Activated CD4-positive, alpha-beta T cell treated with anti-CD3 and anti-CD28 coated beads for 36 hours (primary cell): Measurements from ENCODE around the gene NDNF. TPM values are rescaled to one million over a fixed set of nuclear protein-coding genes. Genes with fewer than 3 reads are reported as not detected.

Experiments used
- ATAC-seq: fragments of 200-7000 bp; cut with Tn5 transposase; one replicate; pipeline ENCODE4 v1.10.0; 2021; ENCODE audit warnings: mild to moderate bottlenecking, moderate library complexity
- CTCF ChIA-PET: fragments of 350-600 bp; sonication (Branson Sonifier 250); formaldehyde crosslinking; loops from one replicate; lab custom pipeline; 2021; ENCODE audit warnings: antibody characterized with exemption; lab: Charles Lee
- POLR2A ChIA-PET: fragments of 350-600 bp; sonication (Branson Sonifier 250); formaldehyde crosslinking; loops from one replicate; lab custom pipeline; 2021; ENCODE audit warnings: antibody characterized with exemption, inconsistent platforms; lab: Charles Lee
- DNase-seq: peaks from one replicate; pipeline ENCODE4 v3.0.0-alpha.2; 2020
- H3K27ac Mint-ChIP-seq: one replicate; pipeline ENCODE4 v1.8.0; 2021; ENCODE audit warnings: mixed read lengths
- H3K27me3 Mint-ChIP-seq: one replicate; pipeline ENCODE4 v1.8.0; 2021; ENCODE audit warnings: mixed read lengths
- H3K36me3 Mint-ChIP-seq: one replicate; pipeline ENCODE4 v1.8.0; 2021; ENCODE audit warnings: low read depth, mixed read lengths
- H3K4me1 Mint-ChIP-seq: one replicate; pipeline ENCODE4 v1.8.0; 2021; ENCODE audit warnings: mixed read lengths
- H3K4me3 Mint-ChIP-seq: one replicate; pipeline ENCODE4 v1.8.0; 2021; ENCODE audit warnings: mild to moderate bottlenecking, moderate library complexity, mixed read lengths
- H3K9me3 Mint-ChIP-seq: one replicate; pipeline ENCODE4 v1.8.0; 2021; ENCODE audit warnings: low read depth, mixed read lengths
- intact Hi-C, 2 experiments: fragments of 100-400 bp; cut with DNase I in 1 of 2; cut with micrococcal nuclease in 1 of 2; formaldehyde crosslinking; loops; one replicate each; pipeline versions ENCODE4 v1.14.2 to v1.15.1; 2022 to 2024; cut with DNase I, micrococcal nuclease
- total RNA-seq, 2 experiments: library from RNA; stranded (reverse); gene quantifications; one replicate each; pipeline ENCODE4 v1.2.3, GENCODE V29; 2021

Gene NDNF
- total RNA-seq, 2 experiments from 2014 or later, result 0.11 to 0.16 TPM

- H3K9me3 Mint-ChIP-seq, result no peaks in the 10 kb centered on the region
- CTCF ChIA-PET, result interaction anchor here (0.7 to 1.7 kb wide), 2 partner anchors 9 to 1053 kb away, joined by 3 to 4 read pairs; no protein-coding TSS in a partner anchor
- ATAC-seq, result no peak
- POLR2A ChIA-PET, result no interaction called here
- H3K27me3 Mint-ChIP-seq, result no peaks in the 10 kb centered on the region
- no peaks in the 10 kb centered on the region for H3K36me3 Mint-ChIP-seq
- H3K4me3 Mint-ChIP-seq, result no peak overlapping the region
- peaks cover 13% of the 10 kb centered on the region for H3K4me1 Mint-ChIP-seq
- intact Hi-C loops, result no loop called here
- no peak overlapping the region for H3K27ac Mint-ChIP-seq
- DNase-seq, result no peak
Measured at GRCh38 chr4:121015421-121015820, 56.9 kb downstream of the NDNF start.

- ChIA-PET CTCF (interaction anchor here (1.7 kb wide), 1 partner anchor 10 kb away, joined by 4 read pairs; no protein-coding TSS in a partner anchor), POLR2A (no interaction called here)
- DNase-seq (no peak), ATAC-seq (no peak)
- peaks cover 22% of the 10 kb centered on the region for H3K4me1 Mint-ChIP-seq
- no peak overlapping the region for H3K4me3 Mint-ChIP-seq
- no peaks in the 10 kb centered on the region for H3K27me3 Mint-ChIP-seq
- H3K9me3 Mint-ChIP-seq, result no peaks in the 10 kb centered on the region
- intact Hi-C loops, result no loop called here
- H3K36me3 Mint-ChIP-seq, result no peaks in the 10 kb centered on the region
- no peak overlapping the region for H3K27ac Mint-ChIP-seq
Measured at GRCh38 chr4:121014544-121014943, 57.8 kb downstream of the NDNF start.

GRCh38 chr4:121011780-121012340 lies 60.5 kb downstream of the NDNF start:
- H3K4me1 Mint-ChIP-seq, result peaks cover 32% of the 10 kb centered on the region
- H3K27me3 Mint-ChIP-seq, result no peaks in the 10 kb centered on the region
- no peak for DNase-seq
- H3K4me3 Mint-ChIP-seq, result no peak overlapping the region
- no peaks in the 10 kb centered on the region for H3K36me3 Mint-ChIP-seq
- intact Hi-C loops, result no loop called here
- ChIA-PET CTCF (interaction anchor here (0.7 kb wide), 1 partner anchor 23 kb away, joined by 3 read pairs; no protein-coding TSS in a partner anchor), POLR2A (no interaction called here)
- no peak for ATAC-seq
- H3K9me3 Mint-ChIP-seq, result no peaks in the 10 kb centered on the region
- H3K27ac Mint-ChIP-seq, result no peak overlapping the region

GRCh38 chr4:121011138-121011537 lies 61.2 kb downstream of the NDNF start:
- Mint-ChIP-seq H3K4me1 (peaks cover 34% of the 10 kb centered on the region), H3K9me3 (no peaks in the 10 kb centered on the region), H3K27ac (no peak overlapping the region), H3K4me3 (no peak overlapping the region), H3K27me3 (no peaks in the 10 kb centered on the region), H3K36me3 (no peaks in the 10 kb centered on the region)
- DNase-seq (no peak), ATAC-seq (no peak)
- ChIA-PET CTCF (interaction anchor here (0.7 kb wide), 1 partner anchor 23 kb away, joined by 3 read pairs; no protein-coding TSS in a partner anchor), POLR2A (no interaction called here)
- intact Hi-C loops, result no loop called here

- POLR2A ChIA-PET, result no interaction called here
- no peak overlapping the region for H3K4me3 Mint-ChIP-seq
- DNase-seq (no peak), ATAC-seq (no peak)
- no peaks in the 10 kb centered on the region for H3K27me3 Mint-ChIP-seq
- intact Hi-C loops, result no loop called here
- peaks cover 37% of the 10 kb centered on the region for H3K4me1 Mint-ChIP-seq
- CTCF ChIA-PET, result interaction anchor here (0.6 to 1.3 kb wide), 4 partner anchors 32 to 298 kb away, joined by 3 read pairs; no protein-coding TSS in a partner anchor
- H3K27ac Mint-ChIP-seq, result no peak overlapping the region
- no peaks in the 10 kb centered on the region for H3K9me3 Mint-ChIP-seq
- no peaks in the 10 kb centered on the region for H3K36me3 Mint-ChIP-seq
Measured at GRCh38 chr4:121009578-121010478, 62.5 kb downstream of the NDNF start.

- H3K9me3 Mint-ChIP-seq, result no peaks in the 10 kb centered on the region
- ChIA-PET POLR2A (no interaction called here), CTCF (interaction anchor here (0.7 kb wide), 1 partner anchor 503 kb away, joined by 3 read pairs; no protein-coding TSS in a partner anchor)
- no peak for ATAC-seq
- no peaks in the 10 kb centered on the region for H3K27me3 Mint-ChIP-seq
- H3K4me1 Mint-ChIP-seq, result peaks cover 28% of the 10 kb centered on the region
- H3K36me3 Mint-ChIP-seq, result no peaks in the 10 kb centered on the region
- H3K4me3 Mint-ChIP-seq, result no peak overlapping the region
- no peak for DNase-seq
- H3K27ac Mint-ChIP-seq, result no peak overlapping the region
- intact Hi-C loops, result no loop called here
Measured at GRCh38 chr4:121007660-121008059, 64.7 kb downstream of the NDNF start.

GRCh38 chr4:121003863-121004262 lies 68.5 kb downstream of the NDNF start:
- CTCF ChIA-PET, result interaction anchor here (1.0 kb wide), 1 partner anchor 304 kb away, joined by 3 read pairs; no protein-coding TSS in a partner anchor
- Mint-ChIP-seq H3K9me3 (no peaks in the 10 kb centered on the region), H3K4me3 (no peak overlapping the region), H3K4me1 (peaks cover 9% of the 10 kb centered on the region), H3K27ac (no peak overlapping the region), H3K36me3 (no peaks in the 10 kb centered on the region), H3K27me3 (no peaks in the 10 kb centered on the region)
- DNase-seq, result no peak
- intact Hi-C loops, result no loop called here
- POLR2A ChIA-PET, result interaction anchor here (0.6 kb wide), 1 partner anchor 322 kb away, joined by 3 read pairs; no protein-coding TSS in a partner anchor
- no peak for ATAC-seq

GRCh38 chr4:120995266-120996010 lies 76.9 kb downstream of the NDNF start:
- ATAC-seq, result no peak
- CTCF ChIA-PET, result no interaction called here

GRCh38 chr4:120994521-120994920 lies 77.8 kb downstream of the NDNF start:
- no peak for ATAC-seq
- Mint-ChIP-seq H3K4me3 (no peak overlapping the region), H3K9me3 (no peaks in the 10 kb centered on the region), H3K36me3 (no peaks in the 10 kb centered on the region), H3K27ac (no peak overlapping the region), H3K4me1 (peaks cover 4% of the 10 kb centered on the region), H3K27me3 (no peaks in the 10 kb centered on the region)
- POLR2A ChIA-PET, result no interaction called here
- DNase-seq, result no peak
- intact Hi-C loops, result no loop called here
- CTCF ChIA-PET, result no interaction called here

More at GRCh38 chr4:120995266-120996010, 76.9 kb downstream of the NDNF start:
- POLR2A ChIA-PET, result no interaction called here
- Mint-ChIP-seq H3K36me3 (no peaks in the 10 kb centered on the region), H3K4me1 (peaks cover 4% of the 10 kb centered on the region), H3K27me3 (no peaks in the 10 kb centered on the region), H3K27ac (no peak overlapping the region), H3K9me3 (no peaks in the 10 kb centered on the region), H3K4me3 (no peak overlapping the region)
- intact Hi-C loops, result no loop called here
- no peak for DNase-seq

- no peaks in the 10 kb centered on the region for H3K9me3 Mint-ChIP-seq
- CTCF ChIA-PET, result interaction anchor here (0.9 kb wide), 1 partner anchor 92 kb away, joined by 4 read pairs; no protein-coding TSS in a partner anchor
- H3K36me3 Mint-ChIP-seq, result no peaks in the 10 kb centered on the region
- DNase-seq, result no peak
- POLR2A ChIA-PET, result no interaction called here
- H3K27me3 Mint-ChIP-seq, result peaks cover 4% of the 10 kb centered on the region
- intact Hi-C loops, result no loop called here
- no peak for ATAC-seq
- H3K27ac Mint-ChIP-seq, result no peak overlapping the region
- peaks cover 4% of the 10 kb centered on the region for H3K4me1 Mint-ChIP-seq
- H3K4me3 Mint-ChIP-seq, result no peak overlapping the region
Measured at GRCh38 chr4:120991885-120992284, 80.5 kb downstream of the NDNF start.

GRCh38 chr4:120990246-120990645 lies 82.1 kb downstream of the NDNF start:
- POLR2A ChIA-PET, result no interaction called here
- Mint-ChIP-seq H3K27me3 (peaks cover 5% of the 10 kb centered on the region), H3K27ac (no peak overlapping the region), H3K9me3 (peaks cover 3% of the 10 kb centered on the region), H3K4me1 (peaks cover 2% of the 10 kb centered on the region), H3K36me3 (no peaks in the 10 kb centered on the region), H3K4me3 (no peak overlapping the region)
- DNase-seq, result no peak
- CTCF ChIA-PET, result interaction anchor here (1.3 kb wide), 1 partner anchor 9 kb away, joined by 4 read pairs; no protein-coding TSS in a partner anchor
- ATAC-seq, result no peak
- intact Hi-C loops, result no loop called here
